Stimulated activated naive CD4-positive, alpha-beta T cell treated with Interleukin-2 at 50 U/mL for 16 hours (primary cell): ENCODE results near the gene NR1H2.
"Not testable (repeated sequence)": the region's sequence is repeated elsewhere in the genome, so short reads cannot be mapped to it uniquely, and the experiment has no call there.

ENCODE experiments used
- DNase-seq: peaks from one replicate; lab custom pipeline; 2025; lab: John Stamatoyannopoulos, UW

Gene NR1H2

DNA sequence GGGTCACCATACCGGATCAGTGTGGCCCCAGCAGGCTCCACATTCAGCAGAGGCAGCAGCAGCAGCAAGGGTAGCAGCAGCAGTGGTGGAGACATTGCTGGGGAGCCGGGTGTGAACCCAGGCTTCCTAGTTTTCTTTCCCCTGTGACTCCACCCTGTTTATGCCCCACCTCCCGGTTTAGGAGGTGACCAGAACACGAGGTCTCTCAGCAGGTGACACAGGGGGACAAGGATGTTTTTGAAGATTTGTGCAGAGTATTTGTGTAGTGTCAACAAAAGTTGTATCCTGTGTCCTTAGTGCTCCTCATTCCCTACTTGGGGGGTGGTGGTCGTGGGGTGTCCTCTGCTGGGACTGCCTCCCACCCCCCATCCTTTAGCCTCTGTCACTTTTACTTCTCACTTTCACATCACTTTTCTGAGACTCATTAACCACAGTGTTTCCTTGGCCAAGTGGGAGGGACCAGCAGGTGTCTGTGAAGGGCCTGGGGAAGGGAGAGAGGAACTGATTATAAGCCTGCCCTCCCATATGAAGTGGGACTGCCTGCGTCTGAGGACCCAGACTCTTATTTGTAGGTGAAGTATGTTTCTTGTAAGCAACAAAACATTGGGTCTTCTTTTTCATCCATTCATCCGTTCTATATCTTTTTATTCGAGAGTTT, 31.5 kb upstream of the NR1H2 start:
- DNase-seq: no peak

DNA sequence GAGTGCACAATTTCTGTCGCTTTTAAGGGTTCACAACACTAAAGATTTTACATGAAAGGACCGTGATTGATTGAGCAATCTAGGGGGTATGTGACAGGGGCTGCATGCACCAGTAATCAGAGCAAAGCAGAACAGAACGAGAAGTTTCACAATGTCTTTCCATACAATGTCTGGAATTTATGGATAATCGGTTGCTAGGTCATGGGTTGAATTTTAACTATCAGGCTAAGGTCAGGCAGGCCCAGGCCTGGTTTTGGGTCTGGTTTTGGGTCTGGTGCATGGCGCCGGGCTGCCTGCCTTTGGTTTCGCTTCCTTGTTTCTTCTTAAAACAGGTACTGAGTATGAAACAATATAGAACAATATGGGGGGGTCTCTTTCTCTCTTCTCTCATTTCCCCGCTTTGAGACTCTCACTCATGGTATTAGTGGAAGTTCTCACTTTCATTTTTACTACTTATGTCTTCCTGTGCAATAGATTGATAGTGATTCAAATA, 29.1 kb upstream of the NR1H2 start:
- peak; percentile 22 for DNase-seq

DNA sequence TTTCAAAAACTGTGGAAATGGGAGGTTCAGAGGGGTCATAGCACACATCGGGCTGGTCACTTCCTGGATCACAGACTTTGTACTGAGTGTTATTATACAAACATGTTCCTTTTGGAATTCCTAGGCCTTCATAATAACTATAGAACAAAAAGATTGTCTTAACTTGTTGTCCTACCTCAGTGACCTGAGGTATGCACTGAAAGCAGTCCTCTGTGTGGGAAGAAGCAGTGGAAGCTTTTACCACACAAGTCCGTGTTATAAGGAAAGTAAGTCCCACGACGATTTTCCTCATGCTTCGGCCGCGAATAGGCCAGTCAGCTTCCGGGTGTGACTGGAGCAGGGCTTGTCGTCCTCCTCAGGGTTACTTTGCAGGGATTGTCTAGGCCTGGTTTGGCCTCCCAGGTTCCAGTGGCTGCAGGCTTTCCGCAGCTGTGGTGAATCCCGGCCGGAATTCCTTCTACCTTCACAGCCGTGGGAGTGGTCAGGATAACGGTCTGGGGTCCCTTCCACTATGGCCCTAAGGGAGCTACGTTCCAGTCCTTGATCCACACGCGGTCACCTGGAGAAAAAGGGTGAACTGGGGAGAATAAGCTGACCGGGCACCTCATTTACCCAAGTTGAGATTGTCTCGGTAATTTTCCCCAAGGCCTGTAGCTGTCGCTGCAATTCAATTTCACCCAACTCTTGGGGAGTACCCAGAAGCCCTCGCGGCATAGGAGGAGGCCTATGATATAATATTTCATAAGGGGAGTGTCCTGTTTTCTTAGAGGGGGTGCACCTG, 26.8 kb upstream of the NR1H2 start:
- no peak for DNase-seq

DNA sequence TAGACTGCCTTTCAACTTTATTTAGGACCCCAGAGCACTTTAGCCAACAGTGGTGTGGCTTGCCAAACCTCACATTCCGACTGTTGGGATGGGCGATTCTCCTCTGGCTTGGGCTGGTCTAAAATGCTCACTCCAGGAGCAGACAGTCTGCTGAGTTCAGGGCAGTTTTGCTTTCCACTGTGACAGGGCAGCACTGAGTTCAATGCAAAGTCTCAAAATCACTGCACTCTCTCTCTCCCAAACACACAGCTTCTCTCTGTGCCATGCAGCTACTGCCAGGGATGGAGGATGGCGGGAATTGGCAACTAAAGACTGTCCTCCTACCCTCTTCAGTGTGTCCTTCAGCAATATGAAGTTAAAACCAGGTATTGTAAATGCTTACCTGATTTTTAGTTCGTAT, 24.0 kb upstream of the NR1H2 start:
- no peak for DNase-seq

DNA sequence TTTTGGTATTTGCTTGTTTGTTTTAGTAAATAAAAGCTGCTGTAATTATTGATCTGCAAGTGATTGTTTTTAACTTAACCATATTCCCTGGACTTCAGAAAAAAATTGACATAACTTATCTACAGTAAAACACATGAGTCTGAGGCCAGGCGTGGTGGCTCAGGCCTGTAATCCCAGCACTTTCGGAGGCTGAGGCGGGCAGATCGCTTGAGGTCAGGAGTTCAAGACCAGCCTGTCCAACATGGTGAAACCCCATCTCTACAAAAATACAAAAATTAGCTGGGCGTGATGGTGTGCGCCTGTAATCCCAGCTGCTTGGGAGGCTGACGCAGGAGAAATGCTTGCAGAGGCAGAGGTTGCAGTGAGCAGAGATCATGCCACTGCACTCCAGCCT, 22.8 kb upstream of the NR1H2 start:
- DNase-seq: not testable (repeated sequence)

DNA sequence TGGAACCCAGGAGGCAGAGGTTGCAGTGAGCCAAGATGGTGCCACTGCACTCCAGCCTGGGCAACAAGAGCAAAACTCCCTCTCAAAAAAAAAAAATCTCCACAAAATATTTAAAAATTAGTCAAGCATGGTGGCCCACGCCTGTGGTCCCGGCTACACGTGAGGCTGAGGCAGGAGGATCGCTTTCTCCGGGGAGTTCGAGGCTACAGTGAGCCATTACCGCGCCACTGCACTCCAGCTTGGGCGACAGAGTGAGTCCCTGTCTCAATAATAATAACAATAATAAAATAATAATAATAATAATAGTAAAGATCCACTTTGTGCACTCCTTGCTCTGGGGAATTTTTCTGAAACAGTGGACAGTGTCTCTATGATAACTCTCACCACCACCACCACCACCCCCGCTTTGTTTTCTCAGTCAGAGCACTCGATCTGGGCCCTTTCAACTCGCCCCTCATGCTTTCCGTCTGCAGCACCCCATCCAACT, 19.5 kb upstream of the NR1H2 start:
- DNase-seq: no peak

DNA sequence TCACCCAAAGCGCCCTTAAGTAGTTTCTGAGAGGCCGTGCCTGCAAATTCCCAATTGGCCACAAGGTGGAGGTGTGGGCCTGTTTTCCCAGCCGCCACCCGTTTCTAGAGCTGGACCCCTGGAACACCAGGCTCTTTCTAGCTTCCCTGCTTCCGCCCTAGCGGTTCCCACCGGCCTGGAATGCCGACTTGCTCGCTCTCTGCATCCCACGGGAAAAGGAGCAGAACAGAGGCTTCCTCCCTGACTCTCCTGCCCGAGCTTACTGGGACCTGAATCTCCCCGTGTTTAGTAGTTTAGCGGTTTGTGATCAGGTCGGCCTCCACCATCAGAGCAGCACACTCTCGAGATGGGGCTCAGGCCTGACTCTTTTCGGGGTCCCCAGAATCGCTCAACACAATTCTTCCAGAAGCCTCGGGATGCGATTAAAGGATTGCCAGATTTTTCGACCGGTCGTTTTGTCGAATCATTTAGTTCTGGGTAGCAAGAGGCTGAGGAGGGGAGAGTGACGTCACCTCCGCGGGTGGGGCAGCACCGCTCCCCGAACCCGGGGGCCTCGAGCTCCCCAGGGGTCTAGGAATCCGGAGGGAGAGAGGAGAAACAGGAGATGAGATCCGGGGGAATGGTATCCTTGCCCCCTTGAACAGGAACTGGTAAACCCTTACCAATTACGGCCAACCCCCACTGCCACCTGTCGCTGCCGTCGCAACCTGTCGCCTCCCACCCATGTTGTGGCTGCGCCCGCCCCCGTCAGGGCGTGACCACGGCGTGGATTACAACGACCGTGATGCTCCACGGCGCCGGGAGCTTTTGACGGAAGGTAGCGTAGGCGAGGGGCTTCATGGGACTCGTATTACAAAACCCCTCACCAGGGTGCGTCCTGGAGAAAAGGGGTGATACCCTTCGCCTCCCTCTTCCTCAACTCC, 18.8 kb upstream of the NR1H2 start:
- DNase-seq: peak; percentile 79

DNA sequence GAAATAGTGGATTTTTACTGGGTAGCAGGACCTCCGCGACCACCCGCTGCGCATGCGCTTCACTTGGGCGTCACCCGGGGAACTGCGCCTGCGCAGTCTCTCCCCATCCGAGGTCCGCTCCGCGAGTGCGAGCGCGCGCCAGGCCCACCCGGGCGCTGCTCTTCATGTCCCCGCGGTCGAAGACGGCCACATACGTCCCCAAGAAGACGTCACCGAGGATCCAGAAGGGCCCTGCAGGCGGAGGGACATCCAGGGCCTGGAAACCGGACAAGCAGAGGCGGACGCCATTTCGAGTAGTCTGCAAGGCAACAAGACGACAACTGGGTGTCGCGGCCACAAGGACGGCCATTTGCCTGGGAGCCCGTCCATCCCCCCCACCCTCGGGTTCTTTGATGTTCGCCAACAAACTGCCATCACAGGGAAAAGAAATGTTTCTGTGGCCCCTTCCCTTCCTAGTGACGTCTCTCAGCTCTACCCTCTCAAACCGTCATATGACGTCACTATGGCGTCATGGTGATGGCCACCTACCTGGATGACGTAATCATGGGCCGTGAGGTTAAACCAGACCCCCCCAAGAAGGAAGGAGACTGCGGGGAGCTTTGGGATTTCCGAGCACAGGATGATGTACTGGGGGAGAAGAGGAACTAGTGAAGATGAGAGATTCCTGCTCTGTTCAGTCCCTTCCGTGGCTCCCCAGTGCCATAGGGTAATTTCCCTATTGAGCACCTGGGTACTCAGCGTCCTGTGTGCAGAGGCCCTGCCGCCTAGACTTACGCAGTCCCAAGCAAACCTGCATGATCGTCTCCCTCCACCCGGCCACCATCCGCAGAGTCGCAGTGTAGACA, 17.6 kb upstream of the NR1H2 start:
- peak; percentile 65 for DNase-seq

DNA sequence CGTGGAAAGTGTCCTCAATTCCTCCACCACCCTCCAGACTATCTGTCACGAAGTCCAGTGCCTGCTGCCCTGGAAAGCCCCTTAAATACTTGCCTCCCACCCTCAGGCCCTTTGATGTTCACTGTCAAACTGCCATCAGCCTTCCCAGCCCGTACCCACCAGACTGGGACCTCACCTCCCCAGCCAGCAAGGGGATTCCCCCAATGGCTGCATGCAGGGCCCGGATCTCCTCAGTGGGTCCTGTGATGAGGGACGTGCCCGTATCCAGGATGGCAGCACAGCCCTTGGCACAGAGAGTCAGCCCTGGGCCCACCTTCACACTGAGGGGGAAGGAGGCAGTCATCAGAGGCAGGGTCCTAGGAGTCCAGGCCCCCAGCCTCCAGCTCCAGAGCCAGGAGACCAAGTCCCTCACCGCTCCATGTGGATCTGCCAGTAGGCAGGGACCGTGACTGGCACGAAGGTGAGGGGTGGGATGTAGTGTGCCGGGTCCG, 16.9 kb upstream of the NR1H2 start:
- no peak for DNase-seq

DNA sequence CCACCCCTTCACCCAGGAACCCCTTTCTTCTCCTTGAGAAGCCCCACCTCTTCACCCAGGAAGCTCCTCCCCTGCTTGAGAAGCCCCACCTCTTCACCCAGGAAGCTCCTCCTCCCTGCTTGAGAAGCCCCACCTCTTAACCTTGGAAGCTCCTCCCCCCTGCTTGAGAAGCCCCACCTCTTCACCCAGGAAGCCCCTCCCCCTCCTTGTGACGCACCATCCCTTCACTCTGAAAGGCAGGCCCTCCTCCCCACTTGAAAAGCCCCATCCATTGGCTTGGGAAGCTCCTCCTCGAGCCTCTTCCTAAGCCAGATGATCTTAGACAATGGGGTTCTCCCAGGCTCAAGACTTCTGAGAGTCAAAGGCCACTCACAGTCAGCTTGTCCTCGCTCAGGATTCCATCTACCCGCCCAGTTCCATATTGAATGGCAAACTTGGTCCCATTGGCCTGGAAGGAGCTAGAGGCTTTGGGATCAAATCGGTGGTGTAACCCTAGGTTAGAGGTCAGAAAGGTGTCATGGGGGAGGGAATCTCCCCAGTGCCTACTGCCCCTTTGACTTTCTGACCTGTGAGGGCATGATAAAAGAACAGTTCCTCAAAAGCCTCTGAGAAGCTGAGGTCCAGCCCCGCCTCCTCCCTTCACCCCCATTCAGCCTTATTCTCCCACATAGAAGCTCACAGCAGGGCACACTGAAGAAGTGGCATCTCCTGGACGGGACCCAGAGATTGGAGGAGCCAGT, 14.8 kb upstream of the NR1H2 start:
- no peak for DNase-seq

DNA sequence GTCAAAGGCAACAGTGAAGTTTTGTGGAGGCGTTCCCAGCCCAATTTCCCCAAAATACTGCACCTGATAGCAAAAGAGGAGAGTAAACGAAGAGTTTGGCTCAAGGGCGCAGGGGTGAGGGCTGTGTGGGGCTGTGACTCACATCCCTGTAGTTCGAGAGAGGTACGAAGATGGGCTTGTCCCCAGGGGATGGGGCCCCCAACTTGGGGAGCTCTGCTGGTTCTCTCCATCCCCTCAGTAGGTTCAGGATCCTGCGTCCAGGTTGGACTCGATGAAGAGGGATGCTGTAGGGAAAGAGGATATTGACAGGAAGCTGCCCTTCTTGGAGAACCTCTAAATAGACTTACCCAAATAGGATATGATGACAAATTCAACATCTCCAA, 14.2 kb upstream of the NR1H2 start:
- no peak for DNase-seq

DNA sequence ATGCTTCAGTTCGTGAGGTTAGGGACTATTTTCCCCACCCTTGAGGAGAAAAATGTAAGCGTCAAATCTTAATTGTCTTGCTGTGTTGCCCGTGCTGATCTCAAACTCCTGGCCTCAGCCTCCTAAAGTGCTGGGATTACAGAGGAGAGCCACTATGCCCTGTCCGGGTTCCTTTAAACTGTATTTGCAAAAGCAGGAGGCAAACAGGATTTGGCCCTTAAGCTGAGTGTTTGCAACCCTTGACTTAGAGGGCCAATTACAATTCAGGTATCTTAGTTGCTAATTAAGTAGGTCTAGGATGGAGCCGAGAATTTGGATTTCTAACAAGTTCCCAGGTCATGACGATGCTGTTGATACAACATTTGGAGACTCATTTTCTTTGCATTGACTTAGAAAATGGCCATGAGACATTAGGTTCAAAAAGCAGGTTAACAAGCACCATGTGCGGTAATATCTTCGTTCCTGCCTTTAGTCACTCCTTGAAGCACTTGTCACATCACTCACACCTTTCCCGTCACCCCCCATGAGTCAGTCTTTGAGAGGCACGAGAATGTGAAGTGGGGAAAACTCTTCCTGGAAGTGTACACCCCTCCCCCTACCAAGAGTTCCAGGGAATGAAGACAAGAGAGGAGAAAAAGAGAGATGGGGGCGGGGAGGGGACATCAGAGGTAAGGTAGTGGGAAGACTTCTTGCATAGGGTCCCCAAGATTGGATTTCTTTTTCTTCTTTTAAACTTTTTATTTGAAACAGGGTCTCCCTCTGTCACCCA, 13.4 kb upstream of the NR1H2 start:
- peak; percentile 38 for DNase-seq

DNA sequence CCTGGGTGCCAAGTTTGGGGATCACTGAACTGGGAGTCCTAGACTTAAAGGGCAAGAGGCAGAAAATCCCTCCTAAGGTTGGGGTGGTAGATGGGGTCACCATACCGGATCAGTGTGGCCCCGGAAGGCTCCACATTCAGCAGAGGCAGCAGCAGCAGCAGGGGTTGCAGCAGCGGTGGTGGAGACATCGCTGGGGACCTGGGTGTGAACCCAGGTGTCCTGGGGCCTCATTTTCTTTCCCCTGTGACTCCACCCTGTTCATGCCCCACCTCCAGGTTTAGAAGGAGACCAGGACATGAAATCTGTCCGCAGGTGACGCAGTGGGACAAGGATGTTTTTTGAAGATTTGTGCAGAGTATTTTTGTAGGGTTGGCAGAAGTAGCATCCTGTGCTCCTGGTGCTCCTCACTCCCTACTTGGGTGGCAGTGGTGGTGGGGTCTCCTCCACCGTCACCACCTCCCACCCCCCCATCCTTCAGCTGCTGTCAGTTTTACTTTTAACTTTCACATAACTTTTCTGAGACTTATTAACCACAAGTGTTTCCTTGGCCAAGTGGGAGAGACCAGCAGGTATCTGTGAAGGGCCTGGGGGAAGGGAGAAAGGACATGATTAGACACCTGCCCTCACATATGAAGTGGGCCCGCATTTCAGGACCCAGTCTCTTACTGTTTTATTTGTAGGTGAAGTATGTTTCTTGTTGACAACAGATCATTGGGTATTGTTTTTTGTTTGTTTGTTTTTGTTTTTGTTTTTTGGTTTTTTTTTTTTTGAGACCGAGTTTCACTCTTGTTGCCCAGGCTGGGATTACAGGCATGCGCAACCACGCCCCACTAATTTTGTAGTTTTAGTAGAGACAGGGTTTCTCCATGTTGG, 10.6 kb upstream of the NR1H2 start, which contains the start of gene NAPSA:
Gene NAPSA, minus strand, starts transcription at position 206 of the 873 bp plus-strand sequence. Its CDS starts 18 bp downstream, at position 188.
- no peak for DNase-seq

DNA sequence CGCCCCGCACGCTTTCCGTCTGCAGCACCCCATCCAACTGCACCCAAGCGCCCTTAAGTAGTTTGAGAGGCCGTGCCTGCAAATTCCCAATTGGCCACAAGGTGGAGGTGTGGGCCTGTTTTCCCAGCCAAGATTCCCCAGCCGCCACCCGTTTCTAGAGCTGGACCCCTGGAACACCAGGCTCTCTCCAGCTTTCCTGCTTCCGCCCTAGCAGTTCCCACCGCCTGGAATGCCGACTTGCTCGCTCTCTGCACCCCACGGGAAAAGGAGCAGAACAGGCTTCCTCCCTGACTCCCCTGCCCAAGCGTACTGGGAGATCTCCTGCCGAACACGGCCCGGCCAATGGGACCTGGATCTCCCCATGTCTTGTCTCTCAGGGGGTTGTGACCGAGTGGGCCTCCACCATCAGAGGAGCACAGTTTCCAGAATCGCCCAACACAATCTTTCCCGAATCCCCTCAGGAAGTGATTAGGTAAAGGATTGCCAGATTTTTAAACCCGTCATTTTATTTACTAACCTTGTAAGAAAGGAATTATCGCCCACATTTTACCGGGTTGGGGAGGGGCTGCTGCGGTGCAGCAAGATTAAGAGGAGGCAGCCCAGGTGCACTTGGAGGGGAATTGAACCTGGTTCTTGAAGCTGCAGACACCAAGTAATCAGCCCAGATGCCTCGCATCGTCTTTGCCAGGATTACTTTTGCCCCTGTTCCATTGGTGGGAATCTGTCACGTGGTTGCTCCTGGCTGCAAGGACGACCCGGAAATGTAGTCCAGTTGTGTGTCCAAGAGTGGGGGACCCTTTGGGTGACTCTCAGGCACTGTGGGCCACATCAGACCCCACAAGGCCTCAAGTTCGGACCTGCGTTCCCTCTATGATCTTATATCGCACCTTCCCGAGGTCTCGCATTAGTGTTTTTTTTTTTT, 7.3 kb upstream of the NR1H2 start:
- peak; percentile 56 for DNase-seq

DNA sequence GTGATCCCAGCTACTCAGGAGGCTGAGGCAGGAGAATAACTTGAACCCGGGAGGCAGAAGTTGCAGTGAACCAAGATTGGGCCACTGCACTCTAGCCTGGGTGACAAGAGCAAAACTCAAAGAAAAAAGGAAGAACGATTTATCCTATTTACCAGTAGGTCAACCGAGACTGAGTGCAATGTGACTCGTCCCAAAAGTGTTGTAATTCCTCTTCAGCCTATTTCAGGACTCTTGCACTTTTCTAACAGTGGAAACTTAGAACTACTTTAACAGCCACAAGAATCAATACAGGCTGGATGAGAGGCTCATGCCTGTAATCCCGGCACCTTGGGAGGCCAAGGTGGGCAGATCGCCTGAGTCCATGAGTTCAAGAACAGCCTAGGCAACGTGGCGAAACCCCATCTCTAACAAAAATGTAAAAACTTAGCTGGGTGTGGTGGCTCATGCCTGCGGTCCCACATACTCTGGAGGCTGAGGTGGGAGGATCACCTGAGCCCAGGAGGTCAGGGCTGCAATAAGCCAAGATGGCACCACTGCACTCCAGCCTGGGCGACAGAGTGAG, 4.3 kb upstream of the NR1H2 start:
- no peak for DNase-seq

DNA sequence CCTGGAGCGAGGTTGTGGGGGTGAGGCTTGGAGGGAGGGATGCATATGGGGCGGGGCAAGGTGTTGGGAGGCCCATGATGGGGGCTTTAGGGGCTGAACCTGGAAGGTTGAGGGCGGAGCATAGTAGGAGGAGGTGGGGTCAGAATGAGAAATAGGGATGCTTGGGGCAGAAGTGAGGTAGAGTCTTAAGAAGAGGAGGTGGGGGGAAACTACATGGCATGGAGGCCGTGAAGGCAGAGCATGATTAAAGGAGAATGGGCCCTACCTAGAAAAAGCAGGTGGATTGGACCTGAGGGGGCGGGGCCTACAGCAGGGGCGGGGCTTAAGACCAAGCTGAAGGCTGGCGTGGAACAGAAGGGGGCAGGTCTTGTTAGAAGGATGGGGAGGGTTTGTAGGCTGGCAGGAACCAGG, 799 bp downstream of the NR1H2 start:
- DNase-seq: peak; percentile 38

DNA sequence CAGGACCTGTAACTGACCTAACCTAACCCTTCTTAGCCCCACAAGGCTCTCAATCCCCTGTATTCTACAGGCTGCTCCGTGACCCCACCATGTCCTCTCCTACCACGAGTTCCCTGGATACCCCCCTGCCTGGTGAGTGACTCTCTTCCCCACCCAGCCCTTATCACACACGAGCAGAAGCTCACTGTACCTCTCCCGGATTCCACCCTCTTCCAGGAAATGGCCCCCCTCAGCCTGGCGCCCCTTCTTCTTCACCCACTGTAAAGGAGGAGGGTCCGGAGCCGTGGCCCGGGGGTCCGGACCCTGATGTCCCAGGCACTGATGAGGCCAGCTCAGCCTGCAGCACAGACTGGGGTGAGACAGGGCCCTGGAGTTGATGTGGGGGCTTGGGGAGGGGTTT, 1.3 kb downstream of the NR1H2 start:
- DNase-seq: no peak
